Inferior parietal cortex (tissue), 1 donor: ENCODE measurements around the gene GGCX.
"Not testable (repeated sequence)": the region's sequence is repeated elsewhere in the genome, so short reads cannot be mapped to it uniquely, and the experiment has no call there.

Experiments used
- DNase-seq: peaks from one replicate; pipeline ENCODE4 v3.0.0-alpha.2; 2016; ENCODE audit errors: extremely low spot score

The GGCX gene

GRCh38 chr2:85575739-85576138, 14.4 kb upstream of the GGCX start:
- no peak for DNase-seq

- no peak for DNase-seq
Observed at GRCh38 chr2:85566265-85566664, 5.0 kb upstream of the GGCX start.

- no peak for DNase-seq
Observed at GRCh38 chr2:85564144-85564563, 2.9 kb upstream of the GGCX start.

GRCh38 chr2:85560812-85561279, 447 bp downstream of the GGCX start:
- no peak for DNase-seq

- not testable (repeated sequence) for DNase-seq
Observed at GRCh38 chr2:85560403-85560726, 928 bp downstream of the GGCX start.

- no peak for DNase-seq
Observed at GRCh38 chr2:85558160-85558559, 3.1 kb downstream of the GGCX start.

GRCh38 chr2:85557130-85557529, 4.2 kb downstream of the GGCX start:
- DNase-seq = no peak

- no peak for DNase-seq
Observed at GRCh38 chr2:85554980-85555612, 6.2 kb downstream of the GGCX start.

- no peak for DNase-seq
Observed at GRCh38 chr2:85553184-85553583, 8.1 kb downstream of the GGCX start.

GRCh38 chr2:85551698-85552678, 9.3 kb downstream of the GGCX start:
- DNase-seq = peak; percentile 92

- no peak for DNase-seq
Observed at GRCh38 chr2:85550486-85550885, 10.8 kb downstream of the GGCX start.

GRCh38 chr2:85549826-85550225, 11.5 kb downstream of the GGCX start:
- no peak for DNase-seq

- no peak for DNase-seq
Observed at GRCh38 chr2:85549095-85549494, 12.2 kb downstream of the GGCX start.

GRCh38 chr2:85548608-85548900, 12.7 kb downstream of the GGCX start:
- no peak for DNase-seq

- DNase-seq = no peak
Observed at GRCh38 chr2:85547859-85548607, 13.3 kb downstream of the GGCX start.

GRCh38 chr2:85547089-85547858, 14.0 kb downstream of the GGCX start:
- no peak for DNase-seq

- no peak for DNase-seq
Observed at GRCh38 chr2:85545780-85546240, 15.5 kb downstream of the GGCX start.

GRCh38 chr2:85544915-85545779, 16.1 kb downstream of the GGCX start:
- not testable (repeated sequence) for DNase-seq

GRCh38 chr2:85544254-85544691, 17.0 kb downstream of the GGCX start:
- not testable (repeated sequence) for DNase-seq

GRCh38 chr2:85542777-85543176, 18.5 kb downstream of the GGCX start:
- DNase-seq = no peak
